ENCODE results near the gene NOL3.

NOL3 gene

DNA sequence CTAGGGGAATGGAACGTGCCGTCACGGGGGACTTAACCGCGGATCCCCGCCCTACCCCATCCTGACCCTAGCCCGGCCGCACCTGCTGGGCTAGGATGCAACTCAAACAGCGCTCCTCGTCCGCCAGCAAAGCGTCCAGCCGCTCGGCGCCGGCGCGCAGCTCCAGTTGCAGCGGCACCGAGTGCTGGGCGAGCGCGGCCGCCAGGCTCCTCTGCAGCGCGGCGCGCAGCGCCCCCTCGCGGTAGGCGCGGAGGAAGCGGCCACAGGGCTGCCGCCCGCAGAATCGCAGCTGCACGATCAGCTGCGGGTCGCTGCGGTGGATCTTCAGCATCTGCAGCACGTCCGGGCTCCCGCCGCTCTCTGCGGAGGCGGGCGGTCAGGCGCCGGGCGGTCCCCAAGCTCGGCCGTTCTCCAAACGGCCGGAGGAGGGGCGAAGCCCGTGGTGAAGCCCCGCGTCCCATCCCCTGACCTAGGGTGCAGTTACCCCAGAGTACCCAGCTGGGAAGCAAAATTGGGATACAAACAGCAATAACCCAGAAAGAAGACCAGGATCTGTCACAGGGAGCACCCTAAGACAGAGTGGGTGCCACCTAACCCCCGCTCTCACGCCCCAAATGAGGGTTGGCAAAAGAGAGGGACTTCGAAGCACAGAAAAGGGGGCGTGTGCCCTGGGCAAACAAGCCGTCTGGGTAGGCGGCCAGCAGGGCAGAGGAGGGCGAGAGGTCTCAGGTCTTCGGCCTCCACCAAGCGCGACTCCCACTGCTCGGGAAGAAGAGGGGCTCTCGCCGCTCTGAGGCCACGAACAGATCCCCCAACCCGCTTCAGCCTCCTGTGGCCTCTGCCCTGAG is 14.8 kb upstream of the NOL3 start:
- DNase-seq (ENCODE audit: low read depth), result no peak

DNA sequence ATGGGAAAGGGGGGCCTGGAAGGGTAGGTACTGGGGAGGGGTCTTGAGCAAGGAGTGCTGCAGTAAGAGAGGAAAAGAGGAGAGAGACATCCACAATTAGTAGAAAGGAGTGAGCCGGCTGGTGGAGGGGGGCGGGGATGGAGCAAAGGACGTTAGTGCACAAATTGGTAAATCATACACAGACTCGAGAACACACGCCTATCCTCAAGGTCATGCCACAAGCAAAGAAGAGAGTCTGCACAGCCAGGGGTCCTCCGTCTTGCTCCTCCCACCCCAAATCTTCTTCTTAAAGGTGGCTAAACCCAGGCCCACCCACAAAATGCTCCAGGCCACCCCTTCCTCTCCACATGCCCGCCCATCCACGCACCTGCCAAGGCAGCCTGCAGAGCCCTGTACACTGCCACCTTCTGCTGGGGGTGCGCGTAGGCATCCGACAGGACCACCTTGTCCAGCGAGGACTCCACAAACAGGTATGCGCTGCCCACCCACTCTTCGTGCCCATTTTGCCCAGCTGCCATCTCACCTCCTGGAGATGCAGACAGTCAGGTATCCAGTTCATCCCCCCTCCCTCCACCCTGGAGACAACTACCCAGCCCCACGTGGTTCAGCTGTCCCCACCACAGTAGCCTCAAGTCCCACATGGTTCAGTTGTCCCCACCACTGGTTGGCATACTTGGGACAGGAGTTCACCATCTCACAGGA is 14.0 kb upstream of the NOL3 start:
- DNase-seq (ENCODE audit: low read depth), result no peak

DNA sequence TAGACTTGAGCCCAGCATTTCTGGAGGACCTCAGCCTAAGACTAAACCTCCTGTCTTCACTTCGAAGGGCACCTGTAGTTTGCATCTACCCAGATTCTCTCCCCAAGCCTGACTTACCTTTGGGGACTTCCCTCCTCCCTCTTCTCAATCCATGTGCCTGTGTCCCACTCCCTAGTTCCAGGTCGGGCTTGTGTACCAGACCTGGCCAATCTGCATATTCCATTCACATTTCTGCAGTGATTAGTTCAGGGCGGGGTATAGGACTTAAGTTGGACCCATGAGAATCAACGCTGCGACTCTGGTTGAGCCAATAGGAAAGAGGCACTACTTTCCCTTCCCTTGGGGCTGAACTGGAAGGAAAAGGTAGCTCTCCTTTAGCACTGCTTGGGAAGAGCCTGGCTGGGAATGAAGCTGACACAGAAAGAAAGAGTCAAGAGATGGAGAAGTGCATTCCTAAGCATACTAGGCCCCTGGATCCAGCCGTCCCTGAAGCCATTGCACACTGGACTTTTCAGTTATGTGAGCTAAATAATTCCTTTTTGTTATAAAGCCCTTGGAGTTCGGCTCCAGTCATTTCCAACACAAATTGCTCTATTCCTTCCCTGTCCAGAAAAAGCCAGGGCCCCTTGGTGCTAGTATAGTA is 13.1 kb upstream of the NOL3 start:
- DNase-seq (ENCODE audit: low read depth), result no peak

DNA sequence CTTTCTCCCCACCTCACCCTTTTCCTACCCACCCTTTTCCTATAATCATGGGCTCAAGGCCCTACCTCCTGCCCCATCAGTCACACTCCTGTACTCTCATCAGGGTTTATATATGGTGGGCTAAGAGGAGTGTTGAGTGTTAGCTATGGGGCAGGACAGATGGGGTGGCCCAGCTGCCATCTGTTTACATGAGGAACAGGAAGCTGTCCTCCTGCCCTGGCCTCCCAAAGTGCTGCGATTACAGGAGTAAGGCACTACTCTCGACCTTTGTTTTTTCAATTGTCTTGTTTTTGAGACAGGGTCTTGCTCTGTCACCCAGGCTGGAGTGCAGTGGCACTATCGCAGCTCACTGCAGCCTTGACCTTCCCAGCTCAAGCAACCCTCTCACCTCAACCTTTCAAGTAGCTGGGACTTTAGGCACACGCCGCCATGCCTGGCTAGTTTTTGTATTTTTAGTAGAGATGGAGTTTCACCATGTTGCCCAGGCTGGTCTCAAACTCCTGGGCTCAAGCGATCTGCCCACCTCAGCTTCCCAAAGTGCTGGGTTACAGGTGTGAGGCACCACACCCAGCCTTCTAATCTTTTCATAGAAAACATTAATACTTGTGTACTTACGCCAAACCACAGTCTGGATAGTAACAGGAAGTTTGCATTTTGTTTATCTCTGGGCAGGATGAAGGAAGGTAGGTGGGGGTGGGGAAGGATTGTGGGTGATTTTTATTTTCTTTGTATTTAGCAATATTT is 12.3 kb upstream of the NOL3 start:
- DNase-seq (ENCODE audit: low read depth), result no peak

DNA sequence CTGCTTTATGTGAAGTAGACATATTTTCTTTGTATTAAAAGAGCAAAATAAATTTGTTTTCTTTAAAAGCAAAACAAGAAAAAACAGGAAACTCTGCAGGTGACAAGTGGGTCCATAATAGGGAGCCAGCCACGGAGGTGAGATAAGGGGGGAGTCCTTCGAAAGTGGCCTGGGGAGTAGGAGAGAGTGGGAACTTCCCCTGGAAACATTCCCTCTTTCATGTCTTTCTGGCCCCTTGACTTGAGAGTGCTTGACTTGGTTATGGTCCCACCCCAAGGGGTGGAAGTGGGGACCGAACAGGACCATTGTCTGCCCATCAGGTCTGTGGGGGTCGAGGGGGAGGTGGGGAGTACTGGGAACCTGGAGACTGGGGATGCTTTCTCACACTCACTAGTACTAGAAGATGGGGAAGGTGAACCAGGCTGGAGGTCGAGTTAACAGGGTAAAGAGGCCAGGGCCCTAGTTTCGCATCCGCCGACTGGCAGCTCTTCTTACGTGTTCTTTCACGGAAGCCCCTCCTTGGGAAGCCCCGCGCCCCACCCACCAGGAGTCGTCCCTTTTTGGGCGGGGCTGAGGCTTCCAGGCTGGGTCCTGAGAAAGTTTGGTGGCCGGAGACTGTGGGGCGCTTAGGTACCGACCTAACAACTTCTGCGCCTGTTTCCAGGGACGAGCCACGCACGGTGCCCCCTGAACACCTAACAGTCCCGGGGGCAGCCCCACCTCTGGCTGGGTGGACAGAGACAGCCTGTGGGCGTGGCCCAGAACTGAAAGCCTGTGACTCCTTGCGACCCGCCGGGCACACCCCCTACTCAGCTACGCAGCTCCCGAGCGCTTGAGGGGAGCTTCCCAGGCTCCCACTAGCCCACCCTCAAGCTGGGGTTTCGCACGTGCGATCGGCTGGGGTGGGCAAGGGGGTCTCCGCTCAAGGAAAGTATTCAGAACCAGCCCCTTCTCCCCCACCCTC is 11.4 kb upstream of the NOL3 start:
- no peak for DNase-seq (ENCODE audit: low read depth)

DNA sequence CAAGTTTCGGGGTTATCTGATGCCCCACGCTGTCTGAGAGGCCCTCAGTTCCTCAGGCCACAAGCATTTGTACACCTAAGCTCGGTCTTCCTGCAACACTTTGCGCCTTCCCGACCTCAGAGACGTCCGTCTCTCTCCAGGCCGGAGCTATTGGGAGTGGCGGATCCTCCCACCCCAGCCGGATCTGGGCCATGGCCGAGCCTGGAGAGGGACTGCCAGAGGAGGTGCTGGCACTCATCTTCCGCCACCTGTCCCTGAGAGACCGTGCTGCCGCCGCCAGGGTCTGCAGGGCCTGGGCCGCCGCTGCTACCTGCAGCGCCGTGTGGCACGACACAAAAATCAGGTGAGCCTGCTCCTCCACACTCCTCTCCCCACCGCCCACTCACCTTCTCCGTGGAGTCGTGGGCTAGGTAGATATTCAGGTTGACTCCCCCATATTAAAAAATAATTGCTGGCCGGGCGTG is 8.7 kb upstream of the NOL3 start:
- DNase-seq (ENCODE audit: low read depth), result no peak

DNA sequence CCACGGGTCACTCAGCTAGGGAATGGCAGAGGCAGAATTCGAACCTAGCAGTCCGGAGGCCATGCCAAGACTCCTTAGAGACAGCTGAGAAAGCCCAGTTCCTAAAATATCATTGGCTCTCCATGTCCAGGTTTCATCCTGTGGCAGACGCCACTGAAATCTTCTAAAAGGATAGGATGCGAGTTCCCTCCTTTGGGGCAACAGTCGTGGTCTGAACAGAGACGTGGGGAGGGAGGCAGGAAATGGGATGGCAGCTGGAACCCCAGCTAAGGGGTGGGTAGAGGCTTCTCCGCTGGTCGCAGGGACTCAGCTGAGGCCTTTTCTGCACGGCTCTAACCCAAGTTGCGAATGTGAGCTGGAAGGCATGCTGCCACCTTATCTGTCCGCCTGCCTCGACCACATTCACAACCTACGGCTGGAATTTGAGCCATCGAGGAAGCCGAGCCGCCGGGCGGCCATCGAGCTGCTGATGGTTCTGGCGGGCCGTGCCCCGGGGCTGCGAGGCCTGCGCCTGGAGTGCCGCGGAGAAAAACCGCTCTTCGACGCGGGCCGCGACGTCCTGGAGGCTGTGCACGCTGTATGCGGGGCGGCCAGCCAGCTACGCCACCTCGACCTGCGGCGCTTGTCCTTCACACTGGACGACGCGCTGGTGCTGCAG is 7.7 kb upstream of the NOL3 start:
- no peak for DNase-seq (ENCODE audit: low read depth)

DNA sequence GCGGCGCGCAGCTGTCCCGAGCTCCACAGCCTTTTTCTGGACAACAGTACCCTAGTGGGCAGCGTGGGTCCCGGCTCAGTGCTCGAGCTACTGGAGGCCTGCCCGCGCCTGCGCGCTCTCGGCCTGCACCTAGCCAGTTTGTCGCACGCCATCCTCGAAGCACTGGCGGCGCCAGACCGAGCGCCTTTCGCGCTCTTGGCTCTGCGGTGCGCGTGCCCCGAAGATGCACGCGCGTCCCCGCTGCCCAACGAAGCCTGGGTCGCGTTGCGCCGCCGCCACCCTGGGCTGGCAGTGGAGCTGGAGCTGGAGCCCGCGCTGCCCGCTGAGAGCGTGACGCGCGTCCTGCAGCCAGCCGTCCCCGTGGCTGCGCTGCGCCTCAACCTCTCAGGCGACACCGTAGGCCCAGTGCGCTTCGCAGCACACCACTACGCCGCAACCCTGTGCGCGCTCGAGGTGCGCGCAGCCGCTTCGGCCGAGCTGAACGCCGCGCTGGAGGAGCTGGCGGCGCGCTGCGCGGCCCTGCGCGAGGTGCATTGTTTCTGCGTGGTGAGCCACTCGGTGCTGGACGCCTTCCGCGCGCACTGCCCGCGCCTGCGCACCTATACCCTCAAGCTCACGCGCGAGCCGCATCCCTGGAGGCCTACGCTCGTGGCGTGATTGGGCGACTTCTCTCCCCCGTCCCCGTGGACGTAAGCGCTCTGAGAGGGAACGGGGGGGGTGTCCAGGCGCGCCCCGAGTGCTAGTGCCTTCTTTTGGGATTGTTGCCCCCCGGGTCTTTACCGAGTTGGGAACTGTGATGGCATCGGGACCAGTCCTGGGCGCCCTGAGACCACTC is 7.0 kb upstream of the NOL3 start:
- no peak for DNase-seq (ENCODE audit: low read depth)

DNA sequence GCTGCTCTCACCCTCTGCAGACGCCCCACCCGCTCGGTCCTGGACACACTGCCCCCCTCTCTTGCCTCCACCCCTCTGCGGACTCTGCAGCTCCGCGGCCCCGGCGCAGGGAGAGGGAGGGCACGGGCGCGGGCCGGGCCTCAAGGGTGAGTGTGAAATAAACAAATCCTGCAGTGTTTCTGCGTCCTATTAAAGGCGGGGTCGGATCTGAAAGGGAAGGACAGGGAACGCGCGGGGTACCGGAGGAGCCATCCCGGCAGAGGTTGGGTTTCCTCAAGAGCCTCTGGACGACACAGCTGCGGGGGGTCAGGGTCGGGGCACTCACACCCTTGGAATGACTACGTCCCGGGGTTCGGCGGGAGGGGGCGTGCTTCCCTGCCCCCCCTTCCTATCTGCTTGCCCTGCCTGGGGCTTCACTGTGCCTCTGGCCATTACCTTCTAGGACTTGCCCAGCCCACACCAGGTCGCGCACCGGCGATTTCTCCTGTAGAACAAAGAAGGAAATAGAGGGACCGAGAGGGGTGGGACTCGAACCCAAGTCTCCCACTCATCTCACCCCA is 6.3 kb upstream of the NOL3 start:
- DNase-seq (ENCODE audit: low read depth), result no peak

DNA sequence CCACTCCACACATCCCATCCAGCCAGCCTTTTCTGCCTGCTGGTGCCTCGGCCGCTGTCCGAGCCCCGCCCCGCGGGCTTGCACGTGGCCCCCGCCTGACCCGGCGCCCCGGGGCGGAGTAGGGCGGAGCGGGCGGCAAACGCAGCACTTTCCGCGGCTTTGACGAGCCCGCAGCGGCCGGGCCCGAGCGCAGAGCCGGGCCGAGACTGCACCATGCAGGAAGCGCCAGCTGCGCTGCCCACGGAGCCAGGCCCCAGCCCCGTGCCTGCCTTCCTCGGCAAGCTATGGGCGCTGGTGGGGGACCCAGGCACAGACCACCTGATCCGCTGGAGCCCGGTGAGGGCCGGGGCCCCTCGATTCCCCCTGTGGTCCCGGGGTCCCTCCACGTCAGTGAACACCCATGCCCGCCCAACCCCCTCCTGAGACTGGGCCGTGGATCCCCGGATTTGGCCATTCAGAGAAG is 5.7 kb upstream of the NOL3 start, which contains the start of gene HSF4:
HSF4 (plus strand) TSS at position 147 of the 463 bp plus-strand sequence; CDS start at position 214, 67 bp downstream.
- no peak for DNase-seq (ENCODE audit: low read depth)

DNA sequence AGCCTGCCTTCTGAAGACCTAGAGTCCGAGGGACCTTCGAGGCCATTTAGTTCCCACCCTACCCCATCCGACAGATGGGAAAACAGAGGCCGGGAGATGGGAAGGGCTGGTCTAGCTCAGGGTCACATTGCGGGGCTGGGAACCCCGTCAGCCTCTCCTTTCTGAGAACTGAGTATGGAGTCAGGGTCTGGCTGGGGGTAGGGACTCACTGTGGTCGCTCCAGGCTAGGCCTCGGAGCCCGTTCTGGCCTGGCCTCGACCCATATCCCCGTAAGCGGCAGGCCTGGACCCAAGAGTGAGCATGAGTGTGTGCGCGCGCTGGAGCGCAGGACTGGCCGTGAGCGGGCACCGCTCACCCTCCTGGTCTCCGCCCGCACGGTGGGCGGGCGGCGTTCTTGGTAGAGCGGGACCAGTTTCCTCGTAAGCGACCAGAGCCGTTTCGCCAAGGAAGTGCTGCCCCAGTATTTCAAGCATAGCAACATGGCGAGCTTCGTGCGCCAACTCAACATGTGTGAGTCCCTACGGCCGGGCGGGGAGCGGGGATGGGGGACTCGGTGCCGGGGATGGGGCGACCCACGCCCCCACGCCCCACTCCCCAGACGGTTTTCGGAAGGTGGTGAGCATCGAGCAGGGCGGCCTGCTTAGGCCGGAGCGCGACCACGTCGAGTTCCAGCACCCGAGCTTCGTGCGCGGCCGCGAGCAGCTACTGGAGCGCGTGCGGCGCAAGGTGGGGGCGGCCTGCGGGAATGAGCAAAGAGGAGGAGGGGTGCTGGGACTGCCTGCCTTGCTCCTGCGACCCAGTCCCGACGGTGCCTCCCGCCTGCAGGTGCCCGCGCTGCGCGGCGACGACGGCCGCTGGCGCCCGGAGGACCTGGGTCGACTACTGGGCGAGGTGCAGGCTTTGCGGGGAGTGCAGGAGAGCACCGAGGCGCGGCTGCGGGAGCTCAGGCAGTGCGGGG is 4.9 kb upstream of the NOL3 start:
- no peak for DNase-seq (ENCODE audit: low read depth)

DNA sequence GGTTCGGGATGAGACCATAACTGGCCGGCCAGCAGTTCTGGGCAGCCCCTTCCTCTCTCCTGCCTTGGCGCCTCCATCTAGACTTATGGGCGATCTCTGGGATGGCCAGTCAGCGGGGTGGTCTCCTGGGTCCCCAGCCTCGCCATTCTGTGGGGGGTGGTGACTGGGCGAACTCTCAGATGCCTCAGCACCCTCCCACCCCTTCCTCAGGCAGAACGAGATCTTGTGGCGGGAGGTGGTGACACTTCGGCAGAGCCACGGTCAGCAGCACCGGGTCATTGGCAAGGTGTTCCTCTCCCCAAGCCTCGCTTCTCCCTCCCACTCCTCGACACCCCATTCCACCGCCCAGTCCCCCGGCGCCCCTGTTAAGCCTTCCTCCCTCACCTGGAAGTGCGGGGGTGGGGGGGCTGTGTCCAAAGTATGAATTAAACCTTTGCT is 4.2 kb upstream of the NOL3 start:
- no peak for DNase-seq (ENCODE audit: low read depth)

DNA sequence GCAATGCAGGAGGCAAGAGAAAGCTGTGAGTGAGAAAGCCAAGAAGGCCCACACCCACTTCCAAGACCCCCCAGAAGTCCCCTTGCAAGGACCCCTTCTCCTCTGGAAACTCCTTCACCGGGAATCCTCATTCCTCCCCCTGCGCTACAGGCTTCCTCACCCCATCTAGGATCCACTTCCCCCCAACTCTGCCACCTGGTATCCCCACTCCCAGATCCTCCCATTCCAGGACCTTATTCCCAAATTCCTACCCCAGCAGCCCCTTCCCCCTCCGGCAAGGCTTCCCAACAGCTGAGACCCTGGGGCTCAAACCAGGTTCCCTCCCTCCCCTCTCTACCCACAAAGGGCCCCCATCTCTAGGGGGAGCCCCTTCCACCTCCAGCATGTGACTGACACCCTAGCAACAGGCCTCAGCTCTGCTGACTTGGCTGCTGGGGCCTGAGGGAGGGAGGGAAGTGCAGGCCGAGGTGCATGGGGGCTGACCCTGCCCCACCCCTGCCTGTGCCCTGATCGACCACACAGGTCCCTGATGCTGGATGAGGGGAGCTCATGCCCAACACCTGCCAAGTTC is 3.7 kb upstream of the NOL3 start:
- no peak for DNase-seq (ENCODE audit: low read depth)

DNA sequence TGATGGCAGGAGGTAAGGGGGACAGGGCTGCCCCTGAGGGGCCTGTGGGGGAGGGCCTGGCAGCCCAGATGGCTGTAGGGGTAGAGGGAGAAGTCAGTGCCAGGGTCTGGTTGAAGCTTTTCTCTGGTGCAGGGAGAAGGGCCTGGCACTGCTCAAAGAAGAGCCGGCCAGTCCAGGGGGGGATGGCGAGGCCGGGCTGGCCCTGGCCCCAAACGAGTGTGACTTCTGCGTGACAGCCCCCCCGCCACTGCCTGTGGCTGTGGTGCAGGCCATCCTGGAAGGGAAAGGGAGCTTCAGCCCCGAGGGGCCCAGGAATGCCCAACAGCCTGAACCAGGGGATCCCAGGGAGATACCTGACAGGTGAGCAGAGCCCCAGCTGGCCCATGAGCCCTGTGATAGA is 2.8 kb upstream of the NOL3 start:
- no peak for DNase-seq (ENCODE audit: low read depth)

DNA sequence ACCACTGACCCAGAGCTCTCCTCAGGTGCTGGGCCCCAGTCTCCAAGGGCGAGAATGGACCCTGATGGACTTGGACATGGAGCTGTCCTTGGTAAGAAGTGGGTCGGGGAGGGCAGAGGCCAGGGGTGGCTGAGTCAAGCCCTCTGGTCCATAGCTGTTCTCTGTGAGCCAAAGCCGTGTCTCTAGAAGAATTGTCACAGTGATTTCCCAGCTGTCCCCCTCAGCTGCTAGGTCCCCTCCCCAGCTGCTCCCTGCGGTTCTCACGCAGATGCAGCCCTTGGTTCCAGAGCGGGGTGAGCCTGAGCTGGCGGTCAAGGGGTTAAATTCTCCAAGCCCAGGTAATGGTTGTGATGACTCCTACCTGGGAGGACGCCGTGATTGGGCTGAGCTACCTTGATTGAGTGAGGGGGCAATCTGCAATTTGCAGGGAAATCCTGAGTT is 1.3 kb upstream of the NOL3 start:
- DNase-seq (ENCODE audit: low read depth), result no peak

DNA sequence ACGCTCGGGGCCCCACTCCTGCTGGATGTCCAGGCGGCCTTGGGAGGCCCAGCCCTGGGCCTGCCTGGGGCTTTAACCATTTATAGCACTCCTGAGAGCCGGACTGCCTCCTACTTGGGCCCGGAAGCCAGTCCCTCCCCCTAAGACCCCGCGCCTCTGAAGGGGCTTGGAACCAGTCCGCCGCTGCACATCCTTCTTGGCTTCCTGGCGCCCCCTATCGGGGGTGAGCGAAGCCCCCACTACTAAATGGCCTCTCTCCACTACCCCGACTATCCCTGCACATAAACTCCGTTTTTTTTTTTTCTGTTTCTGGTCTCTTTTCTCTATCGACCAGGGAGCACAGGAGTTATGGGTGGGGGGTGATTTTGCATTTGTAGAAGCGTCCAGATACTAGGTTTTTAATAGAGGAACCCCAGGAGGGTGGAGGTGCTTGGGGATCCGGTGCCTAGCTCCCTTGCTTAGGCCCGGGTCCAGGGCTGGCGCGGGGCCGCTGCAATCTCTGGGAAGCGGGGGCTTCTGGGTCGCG is 633 bp upstream of the NOL3 start:
- DNase-seq (ENCODE audit: low read depth), result no peak
